Sigmoid colon (tissue), 4 donors: ENCODE data around the gene OR6K3.

ENCODE experiments used
- POLR2A ChIP-seq, 2 donors: fragments of 450-650 bp; IDR thresholded peaks; one replicate each; pipeline ENCODE4 v1.6.1; 2016; ENCODE audit warnings: antibody characterized with exemption in 2 of 2, mild to moderate bottlenecking in 2 of 2, moderate library complexity in 2 of 2
- POLR2AphosphoS5 ChIP-seq, 4 donors: sonication (generic); formaldehyde crosslinking; IDR thresholded peaks; one replicate each; pipeline ENCODE4 v1.6.1; 2017; ENCODE audit warnings: antibody characterized with exemption in 4 of 4
- TF ChIP-seq, protein P1 (sequence below), 4 experiments: fragments of 450-650 bp in 3 of 4; fragments of 200-600 bp in 1 of 4; IDR thresholded peaks; one replicate each; pipeline ENCODE4 v1.5.1; 2016 to 2019; ENCODE audit warnings: antibody characterized with exemption in 4 of 4, mild to moderate bottlenecking in 3 of 4, moderate library complexity in 2 of 4

DNA sequence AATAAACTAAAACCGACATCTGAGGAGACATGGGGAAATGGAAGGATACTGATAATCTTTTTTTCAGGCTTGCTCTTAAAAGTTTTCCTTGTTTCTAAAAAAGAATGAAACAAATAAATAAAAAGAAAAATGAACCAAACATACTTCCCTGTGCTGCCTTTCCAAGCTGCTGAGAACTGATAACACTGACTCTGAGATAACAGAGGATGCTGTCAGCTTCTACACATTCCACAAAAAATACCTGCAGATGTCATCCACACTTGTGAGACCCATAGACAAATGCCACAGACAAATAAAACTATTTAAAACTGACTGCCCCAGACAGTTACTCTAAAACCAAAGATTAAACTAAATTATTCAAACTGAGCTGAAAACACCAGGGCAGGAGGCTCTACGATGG is 12.0 kb upstream of the OR6K3 start:
- TF ChIP-seq, protein P1, sequence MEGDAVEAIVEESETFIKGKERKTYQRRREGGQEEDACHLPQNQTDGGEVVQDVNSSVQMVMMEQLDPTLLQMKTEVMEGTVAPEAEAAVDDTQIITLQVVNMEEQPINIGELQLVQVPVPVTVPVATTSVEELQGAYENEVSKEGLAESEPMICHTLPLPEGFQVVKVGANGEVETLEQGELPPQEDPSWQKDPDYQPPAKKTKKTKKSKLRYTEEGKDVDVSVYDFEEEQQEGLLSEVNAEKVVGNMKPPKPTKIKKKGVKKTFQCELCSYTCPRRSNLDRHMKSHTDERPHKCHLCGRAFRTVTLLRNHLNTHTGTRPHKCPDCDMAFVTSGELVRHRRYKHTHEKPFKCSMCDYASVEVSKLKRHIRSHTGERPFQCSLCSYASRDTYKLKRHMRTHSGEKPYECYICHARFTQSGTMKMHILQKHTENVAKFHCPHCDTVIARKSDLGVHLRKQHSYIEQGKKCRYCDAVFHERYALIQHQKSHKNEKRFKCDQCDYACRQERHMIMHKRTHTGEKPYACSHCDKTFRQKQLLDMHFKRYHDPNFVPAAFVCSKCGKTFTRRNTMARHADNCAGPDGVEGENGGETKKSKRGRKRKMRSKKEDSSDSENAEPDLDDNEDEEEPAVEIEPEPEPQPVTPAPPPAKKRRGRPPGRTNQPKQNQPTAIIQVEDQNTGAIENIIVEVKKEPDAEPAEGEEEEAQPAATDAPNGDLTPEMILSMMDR (IDR thresholded peaks at IDR 0.05), result no peak
- no peak for TF ChIP-seq POLR2AphosphoS5 (IDR thresholded peaks at IDR 0.05)
- no peak for TF ChIP-seq POLR2A (IDR thresholded peaks at IDR 0.05)
